Peyer's patch (tissue), 4 donors: ENCODE results near the gene UTP15. TPM values are rescaled to one million over a fixed set of nuclear protein-coding genes. Genes with fewer than 3 reads are reported as not detected.

ENCODE experiments used
- DNase-seq, 3 donors: peaks; one replicate each; pipeline ENCODE4 v3.0.0-alpha.2; 2017 to 2019
- H3K27ac ChIP-seq, 4 donors: fragments of 200-600 bp; sonication (generic); one replicate each; pipeline ENCODE4 v1.5.1; 2016 to 2019
- H3K27me3 ChIP-seq, 2 donors: fragments of 200-600 bp; sonication (generic); one replicate each; pipeline ENCODE4 v1.5.1; 2019
- H3K36me3 ChIP-seq, 3 donors: fragments of 200-600 bp; sonication (generic); one replicate each; pipeline ENCODE4 v1.5.1; 2016 to 2019
- H3K4me1 ChIP-seq, 4 donors: fragments of 200-600 bp; sonication (generic); one replicate each; pipeline ENCODE4 v1.5.1; 2016 to 2019
- H3K4me3 ChIP-seq, 4 donors: fragments of 200-600 bp; sonication (generic); 1 replicate in 3 of 4; 2 replicates in 1 of 4; pipeline ENCODE4 v1.5.1; 2016 to 2019; ENCODE audit warnings: mild to moderate bottlenecking in 1 of 4
- H3K9me3 ChIP-seq, 4 donors: fragments of 200-600 bp; sonication (generic); one replicate each; pipeline ENCODE4 v1.5.1; 2016 to 2019; ENCODE audit warnings: mild to moderate bottlenecking in 1 of 4
- CTCF ChIP-seq, 6 experiments: fragments of 450-650 bp in 4 of 6; fragments of 200-600 bp in 2 of 6; sonication (generic) in 1 of 6; IDR thresholded peaks; one replicate each; pipeline ENCODE4 v1.5.1; 2017 to 2019; ENCODE audit warnings: antibody characterized with exemption in 6 of 6, mild to moderate bottlenecking in 3 of 6, moderate library complexity in 1 of 6
- POLR2A ChIP-seq, 2 donors: fragments of 450-650 bp; IDR thresholded peaks; one replicate each; pipeline ENCODE4 v1.5.1; 2017; ENCODE audit warnings: antibody characterized with exemption in 2 of 2, mild to moderate bottlenecking in 2 of 2, moderate library complexity in 2 of 2
- total RNA-seq, 4 donors: library from RNA; depleted of rRNA; stranded (reverse); fragments of >200 nt; gene quantifications; one replicate each; pipeline ENCODE4 v1.1.0, GENCODE V29; 2016

The UTP15 gene
- total RNA-seq, 4 donors from 2014 or later = 10.3 to 21.7 (median 18.9) TPM

DNA sequence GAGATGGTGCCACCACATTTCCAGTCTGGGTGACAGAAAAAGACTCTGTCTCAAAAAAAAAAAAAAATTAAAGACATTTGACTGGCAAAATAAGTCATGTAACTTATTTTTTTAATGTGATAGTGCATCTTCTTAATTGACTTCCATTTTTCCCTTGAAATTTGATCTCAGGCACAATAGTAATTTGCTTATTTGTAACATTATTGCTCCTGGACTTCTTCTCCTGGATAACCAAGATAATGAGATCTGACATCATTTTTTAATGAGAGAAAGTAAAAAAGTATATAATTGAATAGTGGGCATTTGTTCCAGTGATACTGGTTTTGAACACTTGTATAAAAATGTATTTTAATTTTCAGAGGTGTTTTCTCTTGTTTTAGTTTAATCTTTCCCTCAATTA is 63.9 kb downstream of the UTP15 start:
- no peak overlapping the region for H3K27ac ChIP-seq
- no peak overlapping the region for H3K4me3 ChIP-seq
- H3K36me3 ChIP-seq = no peaks in the 10 kb centered on the region
- no peaks in the 10 kb centered on the region for H3K27me3 ChIP-seq
- DNase-seq = no peak
- H3K9me3 ChIP-seq = no peaks in the 10 kb centered on the region
- TF ChIP-seq POLR2A (IDR thresholded peaks at IDR 0.05) (no peak), CTCF (IDR thresholded peaks at IDR 0.05) (no peak)
- H3K4me1 ChIP-seq = peaks cover 0 to 23% (median 3%) of the 10 kb centered on the region in 4 donors

GRCh38 chr5:73630765-73631164 is 65.2 kb downstream of the UTP15 start:
- Histone ChIP-seq H3K27me3 (no peaks in the 10 kb centered on the region), H3K4me3 (no peak overlapping the region), H3K4me1 (peaks cover 0 to 13% (median 3%) of the 10 kb centered on the region in 4 donors), H3K36me3 (no peaks in the 10 kb centered on the region), H3K27ac (no peak overlapping the region), H3K9me3 (no peaks in the 10 kb centered on the region)
- TF ChIP-seq POLR2A (IDR thresholded peaks at IDR 0.05) (no peak), CTCF (IDR thresholded peaks at IDR 0.05) (no peak)
- no peak for DNase-seq

DNA sequence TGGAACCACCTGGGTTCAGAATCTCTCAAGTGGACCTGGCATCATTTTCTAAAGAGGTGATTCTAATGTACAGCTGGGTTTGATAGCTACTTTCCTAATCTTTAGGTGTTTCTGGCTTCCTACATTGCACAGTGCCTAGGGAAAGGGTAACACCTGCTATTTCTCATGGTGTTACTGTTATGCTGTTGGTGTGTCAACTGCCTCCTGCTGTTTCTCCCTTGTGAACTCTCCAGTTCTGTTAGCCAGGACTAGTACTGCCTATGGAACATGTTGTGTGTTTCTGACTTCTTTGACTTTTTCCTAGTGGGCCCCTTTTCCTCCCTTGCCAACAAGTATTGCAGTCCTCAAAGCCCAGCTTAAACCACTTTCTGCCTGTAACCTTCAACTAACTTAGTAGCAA is 66.0 kb downstream of the UTP15 start:
- peaks cover 0 to 7% (median 0%) of the 10 kb centered on the region in 4 donors for H3K4me1 ChIP-seq
- no peak for DNase-seq
- no peaks in the 10 kb centered on the region for H3K9me3 ChIP-seq
- TF ChIP-seq CTCF (IDR thresholded peaks at IDR 0.05) = no peak
- TF ChIP-seq POLR2A (IDR thresholded peaks at IDR 0.05) = no peak
- no peak overlapping the region for H3K27ac ChIP-seq
- H3K36me3 ChIP-seq = no peaks in the 10 kb centered on the region
- H3K4me3 ChIP-seq = no peak overlapping the region
- H3K27me3 ChIP-seq = no peaks in the 10 kb centered on the region

Other genes starting within 250 kb of the UTP15 start
- 10 to 100 TPM in 1 of 4 donors, 1 to 10 TPM in 3; 1.7 to 22.7 (median 4.5) TPM for gene FOXD1, start 117.0 kb upstream of the UTP15 start, total RNA-seq
- gene BTF3, start 67.3 kb upstream of the UTP15 start, total RNA-seq = 100 to 1,000 TPM; 274 to 353 (median 301) TPM
- gene ANKRA2, start 104 bp upstream of the UTP15 start, total RNA-seq = 10 to 100 TPM; 25.7 to 57.8 (median 27.6) TPM
- 10 to 100 TPM; 13.3 to 19.0 (median 16.9) TPM for gene ARHGEF28, start 60.5 kb downstream of the UTP15 start, total RNA-seq